HG03045 (cell line): ENCODE measurements around the gene SLC39A3.

Experiments
- ATAC-seq: cut with Tn5 transposase; IDR thresholded peaks from one replicate; pipeline ENCODE4 v1.9.1; 2021; ENCODE audit warnings: mild to moderate bottlenecking, moderate library complexity; ENCODE audit not compliant: unreplicated experiment

SLC39A3 gene, protein sequence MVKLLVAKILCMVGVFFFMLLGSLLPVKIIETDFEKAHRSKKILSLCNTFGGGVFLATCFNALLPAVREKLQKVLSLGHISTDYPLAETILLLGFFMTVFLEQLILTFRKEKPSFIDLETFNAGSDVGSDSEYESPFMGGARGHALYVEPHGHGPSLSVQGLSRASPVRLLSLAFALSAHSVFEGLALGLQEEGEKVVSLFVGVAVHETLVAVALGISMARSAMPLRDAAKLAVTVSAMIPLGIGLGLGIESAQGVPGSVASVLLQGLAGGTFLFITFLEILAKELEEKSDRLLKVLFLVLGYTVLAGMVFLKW

DNA sequence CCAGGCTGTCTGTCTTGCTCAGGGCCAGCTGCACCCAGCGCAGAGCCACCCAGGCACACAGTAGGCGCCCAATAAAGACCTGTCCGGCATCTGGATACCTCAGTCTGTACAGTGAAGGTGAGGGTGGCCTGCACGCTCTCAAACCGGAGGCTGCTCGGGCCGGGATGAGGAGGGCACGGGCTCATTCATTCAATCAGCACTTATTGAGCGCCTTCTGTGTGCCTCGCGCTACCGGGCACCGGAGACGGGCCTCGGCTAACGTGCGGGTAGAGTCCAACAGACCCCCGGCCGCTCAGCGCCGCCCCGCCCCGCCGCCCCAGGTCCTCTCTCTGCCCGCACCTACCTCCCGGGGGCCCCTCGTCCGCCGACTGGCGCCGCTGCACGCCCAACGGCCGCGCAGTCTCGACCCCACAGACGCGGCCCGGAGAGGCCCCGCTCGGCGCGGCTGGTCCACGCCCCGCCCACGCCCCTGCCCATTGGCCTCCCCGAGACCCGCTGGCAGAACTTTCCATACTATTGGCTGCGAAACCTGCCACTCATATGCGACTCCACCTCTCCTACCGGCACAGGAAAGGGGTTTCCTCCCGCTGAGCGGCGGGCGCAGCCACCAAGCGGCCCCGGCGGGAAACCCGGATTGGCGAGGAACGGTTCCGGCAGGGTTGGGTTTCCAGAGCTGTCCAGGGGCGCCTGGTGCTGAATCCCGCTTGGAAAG lies at the start of gene SLC39A3:
TSS of gene SLC39A3 (minus strand) at position 416 of the 712 bp plus-strand sequence. CDS start 2,760 bp downstream, outside the sequence.
- ATAC-seq: peak; percentile 95

DNA sequence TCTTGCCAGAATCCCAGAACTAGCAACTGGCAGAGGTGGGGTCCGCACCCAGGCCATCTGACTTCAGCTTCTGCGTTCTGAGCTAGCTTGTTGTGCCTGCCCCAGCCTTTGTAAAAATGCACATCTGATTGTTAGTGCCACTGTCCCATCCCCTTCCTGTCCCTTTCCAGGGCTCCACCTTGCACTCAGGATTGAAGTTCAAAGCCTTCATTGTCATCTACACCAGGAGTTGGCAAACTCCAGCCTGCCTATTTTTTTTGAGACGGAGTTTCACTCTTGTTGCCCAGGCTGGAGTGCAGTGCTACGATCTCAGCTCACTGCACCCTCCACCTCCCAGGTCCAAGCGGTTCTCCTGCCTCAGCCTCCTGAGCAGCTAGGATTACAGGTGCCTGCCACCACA lies 48.4 kb upstream of the SLC39A3 start:
- ATAC-seq: no peak

DNA sequence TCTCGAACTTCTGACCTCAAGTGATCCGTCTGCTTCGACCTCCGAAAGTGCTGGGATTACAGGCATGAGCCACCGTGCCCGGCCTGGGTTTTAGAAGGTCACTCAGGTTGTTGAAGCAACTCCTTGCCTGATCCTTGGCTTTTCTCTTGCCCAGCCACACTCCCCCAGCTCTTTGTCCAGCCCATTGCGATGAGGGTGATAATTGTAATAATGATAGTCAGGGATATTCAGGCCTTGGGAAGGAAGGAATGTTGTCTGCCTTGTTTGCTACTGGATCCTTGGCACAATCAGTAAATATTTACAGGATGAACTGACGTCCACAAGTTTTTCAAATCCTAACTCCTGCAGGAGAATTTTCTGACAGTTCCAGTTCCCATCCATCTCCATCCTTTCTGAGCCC lies 47.3 kb upstream of the SLC39A3 start:
- no peak for ATAC-seq

DNA sequence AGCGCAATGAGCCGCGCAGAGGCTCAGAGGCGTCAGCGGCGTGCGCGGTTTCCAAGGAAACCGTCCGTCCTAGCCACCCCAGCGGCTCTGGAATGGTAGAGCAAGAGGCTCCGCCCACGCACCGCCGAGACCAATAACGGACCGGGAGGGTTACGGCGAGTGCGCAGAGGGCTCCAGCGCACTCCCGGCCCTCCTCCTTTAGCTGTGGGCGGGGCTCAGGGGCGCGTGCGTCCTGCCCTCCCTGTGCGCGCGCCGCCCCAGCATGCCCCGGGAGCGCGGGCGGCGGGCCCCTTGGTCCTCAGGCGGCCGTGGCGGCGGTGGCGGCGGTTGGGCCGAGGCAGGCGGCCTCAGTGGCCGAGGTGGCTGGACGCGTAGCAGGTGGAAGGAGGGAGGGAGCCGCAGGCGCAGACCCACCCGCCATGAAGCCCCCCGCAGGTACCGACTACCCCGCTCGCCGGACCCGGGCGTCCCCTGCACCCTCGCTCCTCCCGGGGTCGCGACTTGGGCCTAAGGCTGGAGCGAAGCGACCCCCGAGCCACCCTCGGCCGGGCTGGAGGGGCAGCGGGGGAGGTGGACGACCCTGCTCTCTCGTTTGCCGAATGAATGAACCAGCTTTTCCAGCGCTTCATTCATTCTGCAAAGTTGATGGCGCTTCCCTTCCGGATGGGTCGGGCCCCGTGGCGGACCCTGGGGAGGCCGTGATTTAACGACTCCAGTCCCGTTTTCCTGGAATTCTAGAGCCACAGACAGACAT lies 45.6 kb upstream of the SLC39A3 start, which contains the start of gene THOP1:
TSS of gene THOP1 (plus strand) at position 260 of the 754 bp plus-strand sequence. CDS start at position 420, 160 bp downstream.
- peak; percentile 63 for ATAC-seq

DNA sequence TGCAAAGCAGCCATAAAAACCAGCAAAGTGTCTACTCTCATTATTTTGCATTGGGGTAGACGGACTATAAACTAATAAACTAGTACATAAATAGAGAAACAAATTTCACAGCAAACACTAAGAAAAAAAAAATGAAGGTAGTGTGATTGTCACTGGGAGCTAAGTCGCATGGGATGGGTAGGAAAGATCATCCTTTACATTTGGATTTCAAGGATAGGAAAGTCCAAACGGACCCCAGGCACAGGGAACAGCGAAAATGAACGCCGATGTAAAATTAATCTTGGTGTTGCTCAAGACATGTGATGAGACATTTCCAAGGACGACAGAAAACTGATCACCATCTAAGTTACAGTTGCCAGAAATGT lies 43.9 kb upstream of the SLC39A3 start:
- no peak for ATAC-seq

DNA sequence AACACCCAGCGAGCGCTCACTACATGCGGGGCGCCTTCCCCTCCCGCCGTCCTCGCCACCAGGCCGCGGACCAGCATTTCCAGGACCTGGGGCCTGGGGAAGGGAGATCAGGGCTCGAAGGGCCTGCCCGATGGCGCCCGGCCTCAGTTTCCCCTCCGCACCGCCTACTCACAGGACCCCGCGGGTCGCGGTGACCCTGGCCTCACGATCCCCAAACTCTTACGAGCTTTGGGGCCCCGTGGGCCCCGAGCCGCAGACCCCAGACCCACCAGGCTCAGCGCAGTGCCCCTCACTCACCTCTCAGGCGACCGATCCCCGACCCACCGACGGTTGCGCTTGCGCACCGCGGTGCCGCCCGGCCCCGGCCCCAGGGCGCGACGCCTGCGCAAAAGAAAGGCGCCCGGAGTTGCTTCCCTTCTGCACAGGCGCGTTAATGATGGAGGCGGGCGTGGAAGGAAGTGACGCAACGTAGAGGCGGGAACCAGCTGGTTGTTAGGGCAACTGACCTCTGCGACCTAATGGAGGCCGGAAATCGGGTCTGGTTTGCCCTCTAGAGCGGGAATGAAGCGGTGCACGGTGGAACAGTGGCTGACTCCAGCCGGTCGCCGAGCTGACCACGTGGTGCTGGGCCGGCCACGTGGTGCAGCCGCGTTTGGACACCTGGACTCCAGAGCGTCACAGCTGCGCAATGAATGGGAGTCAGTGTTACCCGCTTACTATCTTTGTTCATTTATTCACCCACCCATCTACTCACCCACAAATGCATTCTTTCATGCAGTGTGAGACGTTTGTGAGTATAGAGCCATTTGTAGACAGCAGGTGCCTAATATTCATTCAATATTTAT lies 43.3 kb upstream of the SLC39A3 start, which contains the start of gene SGTA:
TSS of gene SGTA (minus strand) at position 338 of the 845 bp plus-strand sequence. CDS start 14,205 bp downstream, outside the sequence.
- ATAC-seq: peak; percentile 71

DNA sequence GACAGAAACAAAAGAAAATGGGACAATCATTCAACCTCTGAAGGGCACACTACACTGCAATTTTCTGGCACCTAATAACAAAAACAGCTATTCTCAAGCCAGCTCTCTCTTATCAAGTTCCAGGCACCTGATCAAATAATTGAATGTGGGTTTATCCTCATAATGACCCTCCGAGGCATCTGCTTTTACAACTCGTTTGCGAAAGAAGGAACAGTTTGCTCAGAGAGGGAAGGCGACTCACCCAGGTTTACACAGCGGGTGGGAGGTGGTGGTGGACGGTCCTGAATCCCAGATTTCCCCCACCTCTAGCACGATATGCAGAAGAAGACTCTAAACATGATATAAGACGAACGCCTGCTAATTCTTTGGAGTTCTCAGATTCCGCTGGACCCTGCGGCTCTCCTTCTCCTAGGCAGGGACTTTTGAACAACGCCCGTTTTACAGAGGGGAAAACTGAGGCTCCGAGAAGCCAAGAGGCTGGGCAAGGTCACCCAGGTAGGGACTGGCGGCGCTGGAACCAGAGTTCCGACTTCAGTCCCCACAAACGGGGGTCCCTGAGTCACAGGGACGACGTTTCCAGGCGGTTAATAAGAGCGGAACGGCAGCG lies 42.6 kb upstream of the SLC39A3 start:
- no peak for ATAC-seq

DNA sequence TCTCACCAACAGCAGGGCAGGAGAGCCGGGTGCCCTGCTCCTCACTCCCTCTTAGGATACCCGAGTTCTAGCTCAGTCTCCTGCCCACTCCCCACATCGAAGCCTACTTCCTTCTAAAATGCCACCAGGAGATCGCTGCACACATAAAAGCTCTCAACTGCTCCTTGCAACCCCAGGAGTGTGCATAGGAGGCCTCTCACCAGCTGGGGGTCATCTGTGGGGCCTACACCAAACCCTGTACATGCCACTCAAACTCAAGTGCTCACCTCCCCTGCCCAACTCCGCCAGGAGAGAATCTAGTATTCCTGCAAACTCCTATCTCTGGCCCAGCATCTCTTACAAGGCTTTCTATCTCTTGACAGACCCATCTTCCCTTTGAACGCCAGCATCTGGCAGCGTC lies 40.5 kb upstream of the SLC39A3 start:
- ATAC-seq: no peak

DNA sequence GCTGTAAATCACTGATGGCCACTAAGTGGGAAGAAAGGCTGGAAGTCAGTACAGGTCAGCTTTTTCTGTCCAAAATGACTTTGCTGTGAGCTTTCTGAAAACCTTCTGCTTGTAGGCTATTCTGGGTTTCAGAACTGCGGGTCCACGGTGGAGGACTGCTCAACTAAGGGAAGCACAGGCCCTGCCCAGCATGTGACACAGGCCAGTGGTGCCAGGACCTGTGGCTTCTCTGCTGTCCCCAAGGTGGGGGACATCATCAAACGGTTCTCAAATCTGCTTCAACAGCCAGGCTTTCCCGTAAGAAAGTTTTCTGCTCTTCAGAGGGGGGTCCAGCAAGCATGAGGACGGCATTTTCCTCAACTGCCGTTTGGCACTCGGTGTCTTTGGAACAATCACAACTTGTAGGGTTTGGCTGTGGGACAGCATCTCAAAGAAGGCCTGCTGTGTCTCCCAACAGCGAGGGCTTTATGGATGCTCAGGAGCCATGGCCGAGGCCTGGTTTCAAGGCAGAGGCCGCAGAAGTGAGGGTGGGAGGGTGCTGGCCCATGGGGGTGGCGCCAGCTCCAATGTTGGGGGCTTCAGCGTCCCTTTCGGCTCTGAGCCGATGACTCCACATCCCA lies 39.4 kb upstream of the SLC39A3 start:
- ATAC-seq: no peak

DNA sequence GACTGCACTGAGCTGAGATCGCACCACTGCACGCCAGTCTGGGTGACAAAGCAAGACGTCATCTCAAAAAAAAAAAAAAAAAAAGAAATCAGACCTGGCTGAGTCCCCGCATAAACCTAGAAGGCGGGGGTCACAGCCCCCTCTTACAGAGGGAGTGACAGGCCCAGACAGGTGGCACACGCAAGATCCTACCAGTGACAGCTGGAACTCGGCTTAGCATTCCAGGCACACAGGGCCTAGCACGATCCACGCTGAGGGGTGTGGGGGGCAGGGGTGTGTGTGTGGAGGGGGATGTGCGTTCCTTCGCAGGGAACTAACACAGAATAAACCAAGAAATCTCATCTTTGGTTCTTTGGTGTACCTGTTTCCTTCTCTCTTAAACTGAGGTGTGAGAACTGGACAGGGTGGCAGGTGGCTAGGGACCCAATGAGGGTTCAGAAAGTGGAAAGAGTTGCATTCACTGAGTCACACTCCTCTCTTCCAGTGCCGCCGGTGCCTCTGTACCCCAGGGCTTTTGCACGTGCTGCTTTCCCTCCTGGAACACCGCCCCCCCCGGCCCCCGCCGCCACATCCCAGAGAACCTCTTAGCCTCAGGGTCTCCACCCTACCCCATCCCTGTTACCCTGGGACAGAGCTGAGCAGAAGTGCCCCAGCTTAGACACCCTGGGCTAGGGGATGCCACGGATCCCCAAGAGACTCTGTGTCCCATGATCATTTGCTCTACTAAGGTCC lies 38.3 kb upstream of the SLC39A3 start:
- no peak for ATAC-seq

DNA sequence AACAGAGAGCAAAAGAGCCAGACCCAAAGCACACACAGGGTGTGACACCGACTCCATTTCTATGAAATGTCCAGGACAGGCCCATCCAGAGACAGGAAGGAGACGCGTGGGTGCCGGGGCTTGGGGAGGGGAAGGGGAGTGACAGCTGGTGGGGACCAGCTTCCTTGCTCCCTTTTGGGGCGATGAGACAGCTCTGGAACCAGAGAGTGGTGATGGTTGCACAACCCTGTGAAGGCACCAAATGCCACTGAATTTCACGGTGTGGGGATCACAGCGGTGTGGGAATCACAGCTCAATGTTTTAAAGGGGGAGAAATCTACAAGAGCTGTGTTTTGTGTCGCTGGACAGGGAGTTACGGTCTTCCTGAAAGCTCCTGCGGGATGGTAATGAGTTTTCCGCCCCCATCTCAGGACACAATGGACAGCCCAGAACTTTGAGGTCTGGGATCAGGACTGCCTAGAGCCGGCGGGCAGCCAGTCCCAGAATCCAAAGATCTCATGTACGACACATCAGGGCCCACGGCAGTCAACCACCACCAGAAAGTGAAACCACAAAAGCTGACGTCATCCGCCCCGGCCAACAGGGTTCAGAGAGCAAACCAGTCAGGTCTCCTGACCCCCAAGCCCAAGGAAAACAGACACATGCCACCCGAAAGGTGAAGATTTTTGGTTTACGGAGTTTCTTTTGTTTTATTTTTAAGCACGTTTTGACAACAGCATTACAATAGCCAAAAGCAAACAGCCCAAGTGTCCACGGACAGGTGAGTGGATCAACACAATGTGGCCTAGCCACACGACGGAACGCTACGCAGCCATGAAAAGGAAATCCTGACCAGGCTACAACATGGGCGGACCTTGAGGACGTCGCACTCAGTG lies 36.0 kb upstream of the SLC39A3 start:
- no peak for ATAC-seq

DNA sequence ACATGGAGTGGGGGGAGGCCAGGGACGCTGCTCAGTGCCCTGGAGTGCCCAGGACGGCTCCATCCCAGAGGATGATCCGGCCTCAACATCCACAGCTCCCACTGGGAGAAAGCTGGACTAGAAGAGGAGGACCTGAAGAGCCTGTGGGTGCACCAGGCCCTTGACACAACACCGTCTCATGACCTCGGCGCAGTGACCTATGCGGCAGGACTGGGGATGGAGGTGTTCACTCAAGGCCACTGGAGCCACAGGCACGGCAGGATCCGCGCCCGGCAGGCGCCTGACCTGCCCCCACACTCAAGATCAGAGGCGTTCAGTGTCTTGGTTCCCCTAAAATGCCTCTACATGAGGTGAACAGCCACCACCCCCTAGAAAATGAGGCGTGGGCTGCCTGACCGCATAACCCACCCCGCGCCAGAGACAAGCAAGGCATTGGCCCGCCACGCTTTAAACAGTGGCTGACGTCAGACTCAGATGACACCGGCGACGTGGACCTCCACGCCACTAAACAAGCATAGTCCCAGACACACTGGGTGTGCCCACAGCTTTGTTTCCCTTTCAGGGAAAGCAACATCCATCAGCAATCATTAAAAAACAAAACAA lies 35.2 kb upstream of the SLC39A3 start:
- ATAC-seq: no peak

DNA sequence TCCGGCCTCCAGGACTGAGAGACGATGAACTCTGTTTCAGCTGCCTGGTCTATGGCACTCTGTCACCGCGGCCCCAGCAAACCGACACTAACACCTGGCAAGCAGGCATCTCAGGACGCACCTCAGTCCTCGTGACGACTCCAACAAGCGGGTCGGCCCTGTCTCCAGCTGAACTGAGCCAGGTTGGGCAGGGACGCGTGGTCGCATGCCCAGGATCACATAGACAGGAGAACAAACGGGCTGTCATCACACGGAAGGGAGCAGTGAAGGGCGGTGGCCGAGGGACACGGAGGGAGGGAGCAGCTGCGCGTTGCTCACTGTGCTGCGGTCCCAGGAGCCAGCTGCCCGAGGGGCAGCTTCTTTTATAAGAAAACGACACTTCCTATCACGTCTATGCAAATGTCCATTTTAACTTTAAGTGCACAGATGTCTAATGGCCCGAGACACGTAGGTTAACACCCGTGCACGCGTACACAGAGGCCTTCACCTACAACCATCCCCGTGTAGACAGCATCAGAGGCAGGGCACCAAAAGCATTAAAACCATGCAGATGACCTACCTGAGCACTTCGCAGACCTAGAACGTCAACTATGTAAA lies 34.4 kb upstream of the SLC39A3 start:
- ATAC-seq: no peak

DNA sequence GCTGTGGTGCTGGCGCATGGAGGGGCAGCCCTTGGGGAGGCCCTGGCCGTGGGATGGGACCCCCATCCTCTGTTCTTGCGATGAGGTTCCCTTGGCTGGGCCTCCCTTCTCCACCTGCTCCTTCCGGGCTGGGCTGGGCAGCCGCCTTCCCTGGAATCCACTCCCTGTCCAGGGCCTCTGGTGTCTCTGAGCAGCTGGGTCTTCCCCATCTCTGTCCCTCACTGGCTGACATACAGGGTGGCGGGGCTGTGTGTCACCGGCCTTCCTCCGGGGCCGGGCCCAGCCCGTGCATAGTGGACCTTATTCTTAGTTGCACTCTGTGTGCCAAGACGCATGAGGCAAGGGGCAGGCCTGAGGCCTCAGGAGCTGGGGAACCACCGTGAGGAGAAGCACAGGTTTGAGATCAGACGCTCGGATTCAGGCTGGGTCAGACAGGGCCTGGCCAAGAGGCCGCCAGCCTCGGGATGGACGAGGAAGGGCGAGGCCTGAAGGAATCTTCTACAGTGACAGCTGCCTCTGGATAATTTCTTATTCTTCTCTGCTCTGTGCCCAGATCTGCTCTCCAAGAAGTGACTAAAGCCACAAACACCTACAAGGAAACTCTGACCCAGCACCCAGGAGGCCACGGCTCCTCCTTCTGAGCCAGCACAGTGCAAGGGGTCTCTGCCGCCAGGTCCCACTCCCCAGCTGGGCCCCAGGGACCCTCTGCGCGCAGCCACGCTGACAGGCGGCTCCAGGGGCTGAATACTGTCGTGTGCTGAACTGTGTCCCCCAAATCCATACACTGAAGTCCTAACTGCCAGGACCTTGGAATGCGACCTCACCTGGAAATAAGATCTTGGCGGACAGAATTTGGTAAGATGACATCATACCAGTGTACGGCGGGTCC lies 32.2 kb upstream of the SLC39A3 start:
- ATAC-seq: no peak

DNA sequence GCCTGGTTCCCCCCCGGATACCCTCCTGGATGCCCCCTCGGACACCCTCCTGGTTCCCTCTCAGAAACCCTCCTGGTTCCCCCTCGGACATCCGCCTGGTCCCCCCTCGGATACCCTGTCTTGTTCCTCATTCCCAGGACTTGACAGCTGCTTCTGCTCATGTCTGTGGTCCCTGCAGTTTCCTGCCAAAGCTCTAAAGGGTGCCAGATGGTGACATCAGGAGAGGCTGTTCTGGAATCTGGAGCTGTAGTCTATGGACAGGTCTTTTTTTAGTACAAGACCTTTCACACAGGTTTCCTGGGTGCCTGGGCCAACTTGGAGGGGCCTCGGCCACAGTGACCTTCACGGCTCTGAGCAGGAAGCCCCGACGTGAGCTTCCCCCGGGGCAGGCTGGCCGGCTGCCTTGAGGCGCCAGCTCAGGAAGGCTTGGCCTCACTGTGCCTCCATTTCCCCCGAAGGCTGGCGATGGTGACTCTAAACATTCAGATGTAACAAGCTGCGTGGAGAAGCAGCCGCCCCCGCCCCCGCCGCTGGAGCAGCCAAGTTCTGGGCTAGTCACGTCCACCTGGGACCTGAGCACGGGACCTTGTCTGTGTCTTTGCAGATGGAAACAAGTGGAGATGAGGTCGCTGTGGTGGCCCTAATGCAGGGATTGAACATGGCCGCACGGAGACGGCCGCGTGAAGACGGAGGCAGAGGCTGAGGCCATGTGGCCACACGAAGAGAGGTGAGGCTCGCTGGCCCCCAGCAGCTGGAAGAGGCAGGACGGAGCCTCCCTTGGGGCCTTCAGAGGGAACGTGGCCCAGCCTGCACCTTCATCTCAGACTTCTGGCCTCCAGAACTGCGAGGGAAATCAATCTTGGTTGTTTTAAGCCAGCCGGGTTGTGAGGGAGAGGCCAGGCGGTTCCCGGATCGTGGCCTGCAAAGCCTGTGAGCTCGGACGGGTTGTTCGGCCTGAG lies 30.5 kb upstream of the SLC39A3 start:
- no peak for ATAC-seq
